ENCODE measurements around the gene NOX3. TPM values are rescaled to one million over a fixed set of nuclear protein-coding genes. Genes with fewer than 3 reads are reported as not detected.

NOX3 gene
- total RNA-seq, 1 donor from 2014 or later = not detected

DNA sequence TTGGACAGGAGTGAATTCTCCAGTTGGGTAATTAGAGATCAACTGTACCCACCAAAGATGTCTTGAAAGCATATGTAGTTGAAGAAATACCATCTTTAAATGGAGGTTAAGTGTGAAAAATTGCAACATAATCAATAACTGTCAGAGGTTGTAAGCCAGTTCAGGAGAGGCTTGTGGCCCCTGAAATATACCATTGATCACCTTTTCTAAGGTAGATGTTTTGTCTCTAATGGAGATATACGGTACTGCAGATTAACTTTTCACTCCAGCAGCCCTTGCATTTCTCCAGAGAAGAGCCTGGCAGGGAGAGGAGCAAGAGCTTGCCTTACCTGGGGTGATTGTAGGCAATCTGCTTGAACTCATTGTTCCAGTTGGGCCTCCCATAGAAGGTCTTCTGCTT, 48.8 kb downstream of the NOX3 start:
- intact Hi-C loops (cut with DNase I) = no loop called here
- H3K4me1 ChIP-seq = no peaks in the 10 kb centered on the region
- H3K4me3 ChIP-seq = no peak overlapping the region
- no peak overlapping the region for H3K27ac ChIP-seq
- no peaks in the 10 kb centered on the region for H3K9me3 ChIP-seq
- H3K36me3 ChIP-seq = no peaks in the 10 kb centered on the region
- no peaks in the 10 kb centered on the region for H3K27me3 ChIP-seq (ENCODE audit: low read depth)
- ATAC-seq (no peak), DNase-seq (no peak)
- TF ChIP-seq, protein P1, sequence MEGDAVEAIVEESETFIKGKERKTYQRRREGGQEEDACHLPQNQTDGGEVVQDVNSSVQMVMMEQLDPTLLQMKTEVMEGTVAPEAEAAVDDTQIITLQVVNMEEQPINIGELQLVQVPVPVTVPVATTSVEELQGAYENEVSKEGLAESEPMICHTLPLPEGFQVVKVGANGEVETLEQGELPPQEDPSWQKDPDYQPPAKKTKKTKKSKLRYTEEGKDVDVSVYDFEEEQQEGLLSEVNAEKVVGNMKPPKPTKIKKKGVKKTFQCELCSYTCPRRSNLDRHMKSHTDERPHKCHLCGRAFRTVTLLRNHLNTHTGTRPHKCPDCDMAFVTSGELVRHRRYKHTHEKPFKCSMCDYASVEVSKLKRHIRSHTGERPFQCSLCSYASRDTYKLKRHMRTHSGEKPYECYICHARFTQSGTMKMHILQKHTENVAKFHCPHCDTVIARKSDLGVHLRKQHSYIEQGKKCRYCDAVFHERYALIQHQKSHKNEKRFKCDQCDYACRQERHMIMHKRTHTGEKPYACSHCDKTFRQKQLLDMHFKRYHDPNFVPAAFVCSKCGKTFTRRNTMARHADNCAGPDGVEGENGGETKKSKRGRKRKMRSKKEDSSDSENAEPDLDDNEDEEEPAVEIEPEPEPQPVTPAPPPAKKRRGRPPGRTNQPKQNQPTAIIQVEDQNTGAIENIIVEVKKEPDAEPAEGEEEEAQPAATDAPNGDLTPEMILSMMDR (IDR thresholded peaks at IDR 0.05) = no peak

DNA sequence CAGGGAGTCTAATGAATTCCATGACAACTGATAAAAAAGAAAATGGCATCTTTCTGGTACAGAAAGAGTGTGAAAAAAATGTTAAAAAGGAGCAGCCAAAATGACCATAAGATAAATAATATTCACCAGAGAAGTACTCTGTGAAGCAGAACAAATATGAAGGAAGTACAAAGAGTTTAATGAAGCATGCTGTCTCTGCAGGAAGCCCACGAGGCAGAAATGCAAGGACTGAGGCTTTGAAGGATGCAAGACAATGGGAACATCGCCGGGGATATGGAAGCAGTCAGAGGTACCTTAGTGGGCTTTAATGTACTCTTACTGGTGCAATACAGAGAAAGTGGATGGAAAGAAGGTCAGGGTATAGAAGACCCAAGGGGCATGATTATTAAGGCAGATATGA, 50.7 kb downstream of the NOX3 start:
- Histone ChIP-seq H3K4me3 (no peak overlapping the region), H3K4me1 (no peaks in the 10 kb centered on the region), H3K9me3 (no peaks in the 10 kb centered on the region), H3K27ac (no peak overlapping the region), H3K27me3 (ENCODE audit: low read depth) (no peaks in the 10 kb centered on the region), H3K36me3 (no peaks in the 10 kb centered on the region)
- ATAC-seq (no peak), DNase-seq (no peak)
- TF ChIP-seq, protein P1 (IDR thresholded peaks at IDR 0.05) = no peak
- intact Hi-C loops (cut with DNase I) = no loop called here

DNA sequence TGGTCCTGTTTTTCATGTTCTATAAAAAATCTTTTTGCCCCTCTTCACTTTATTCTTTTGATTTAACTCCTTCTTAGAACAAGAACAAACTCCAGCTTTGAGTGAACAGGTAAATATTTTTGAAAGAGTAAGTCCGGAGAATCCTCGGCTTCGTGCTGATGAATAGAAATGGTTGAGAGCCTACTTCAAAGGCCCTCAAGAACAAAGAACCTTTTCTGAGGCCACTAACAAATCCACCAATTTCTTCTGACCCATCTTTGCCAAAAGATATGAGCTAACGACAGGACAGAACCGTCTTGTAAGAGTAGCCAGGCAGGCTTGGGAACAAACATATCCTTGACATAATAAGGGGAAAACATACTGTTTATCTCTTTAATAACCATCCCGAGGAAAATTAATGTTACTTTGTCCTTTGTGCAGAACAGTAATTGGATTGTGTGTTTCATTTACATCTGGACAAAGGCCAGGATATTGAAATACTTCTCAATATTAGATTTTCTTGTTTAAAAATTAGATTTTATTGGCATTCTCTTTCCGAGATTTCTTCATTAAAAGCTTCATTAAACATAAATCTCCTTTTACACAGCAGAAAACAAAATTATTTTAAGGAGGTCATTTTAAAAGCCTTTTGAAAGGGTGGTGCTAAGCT, 52.9 kb downstream of the NOX3 start:
- H3K27ac ChIP-seq = no peak overlapping the region
- H3K36me3 ChIP-seq = no peaks in the 10 kb centered on the region
- no peaks in the 10 kb centered on the region for H3K27me3 ChIP-seq (ENCODE audit: low read depth)
- DNase-seq (no peak), ATAC-seq (no peak)
- H3K4me3 ChIP-seq = no peak overlapping the region
- H3K9me3 ChIP-seq = no peaks in the 10 kb centered on the region
- H3K4me1 ChIP-seq = no peaks in the 10 kb centered on the region
- intact Hi-C loops (cut with DNase I) = no loop called here
- TF ChIP-seq, protein P1 (IDR thresholded peaks at IDR 0.05) = no peak

DNA sequence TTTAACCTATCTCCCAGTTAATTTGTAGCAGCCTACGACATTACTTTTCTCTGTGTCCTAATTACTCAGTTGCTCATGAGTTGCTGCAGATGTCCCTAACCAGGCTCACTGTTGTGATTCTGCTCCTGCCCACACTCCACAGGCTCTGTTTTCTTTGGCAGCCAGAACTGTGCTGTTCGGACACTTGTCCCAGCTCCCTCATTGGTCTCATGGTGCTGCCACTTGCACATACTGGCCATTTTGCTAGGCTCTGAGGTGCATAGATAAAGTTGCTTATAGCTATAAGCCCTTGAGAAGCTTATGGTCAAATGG, 55.0 kb downstream of the NOX3 start:
- H3K27ac ChIP-seq = no peak overlapping the region
- H3K4me3 ChIP-seq = no peak overlapping the region
- DNase-seq = no peak
- intact Hi-C loops (cut with DNase I) = no loop called here
- no peaks in the 10 kb centered on the region for H3K27me3 ChIP-seq (ENCODE audit: low read depth)
- TF ChIP-seq, protein P1 (IDR thresholded peaks at IDR 0.05) = no peak
- no peaks in the 10 kb centered on the region for H3K36me3 ChIP-seq
- H3K4me1 ChIP-seq = no peaks in the 10 kb centered on the region
- no peak for ATAC-seq
- no peaks in the 10 kb centered on the region for H3K9me3 ChIP-seq

DNA sequence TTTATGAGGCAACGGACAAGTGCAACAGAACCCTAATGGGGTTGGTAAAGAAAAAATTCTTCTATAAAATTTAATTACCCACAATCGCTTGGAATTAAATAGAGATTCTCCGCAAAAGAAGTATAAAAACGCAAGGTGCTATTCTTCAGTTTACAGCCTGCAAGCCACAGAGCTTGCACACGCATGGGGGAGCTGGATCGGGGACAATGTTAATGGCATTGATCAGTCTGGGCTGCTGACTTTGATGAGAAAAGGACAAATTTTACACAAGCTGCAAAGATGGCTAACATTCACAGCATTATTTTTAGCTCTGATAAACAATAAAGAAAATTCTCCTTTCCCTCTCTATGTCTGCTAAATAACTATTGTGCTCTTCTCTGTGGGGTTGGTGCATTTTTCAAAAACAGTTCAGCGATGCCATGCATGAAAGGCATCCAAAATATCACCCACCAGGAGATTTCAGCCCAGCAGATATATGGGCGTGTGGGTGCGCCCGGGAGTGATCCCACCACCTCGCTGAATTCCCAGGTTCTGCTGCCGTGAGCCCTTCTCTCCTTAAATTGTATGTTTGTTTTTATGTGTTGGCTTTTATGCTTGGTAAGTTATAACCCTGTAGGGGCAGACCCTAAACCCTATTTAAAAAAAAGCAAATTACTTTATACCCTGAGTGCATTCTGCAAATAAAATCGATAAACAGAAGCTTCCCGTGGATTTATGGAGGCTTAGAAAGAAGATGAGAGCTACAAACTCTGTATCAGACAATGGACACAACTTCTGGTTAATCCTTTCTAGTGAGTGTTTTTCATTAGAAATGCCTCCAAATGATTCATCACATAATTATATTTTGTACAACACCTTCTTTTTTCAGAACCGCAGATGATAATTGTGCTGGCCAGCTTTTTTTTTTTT, 55.6 kb downstream of the NOX3 start:
- Histone ChIP-seq H3K4me1 (no peaks in the 10 kb centered on the region), H3K9me3 (no peaks in the 10 kb centered on the region), H3K27me3 (ENCODE audit: low read depth) (no peaks in the 10 kb centered on the region), H3K4me3 (no peak overlapping the region), H3K27ac (no peak overlapping the region), H3K36me3 (no peaks in the 10 kb centered on the region)
- intact Hi-C loops (cut with DNase I) = no loop called here
- no peak for ATAC-seq
- TF ChIP-seq, protein P1 (IDR thresholded peaks at IDR 0.05) = no peak
- DNase-seq = no peak

All from lower lobe of right lung (tissue), 2 donors.